NCI-H345 treated with DMSO at 0.1 percent for 48 hours (cell line): ENCODE measurements around the gene STEAP1B.
"Not testable (repeated sequence)": the region's sequence is repeated elsewhere in the genome, so short reads cannot be mapped to it uniquely, and the experiment has no call there.

Experiments
- DNase-seq: peaks from one replicate; lab custom pipeline; 2025; ENCODE audit not compliant: unreplicated experiment; lab: John Stamatoyannopoulos, UW

Gene STEAP1B

DNA sequence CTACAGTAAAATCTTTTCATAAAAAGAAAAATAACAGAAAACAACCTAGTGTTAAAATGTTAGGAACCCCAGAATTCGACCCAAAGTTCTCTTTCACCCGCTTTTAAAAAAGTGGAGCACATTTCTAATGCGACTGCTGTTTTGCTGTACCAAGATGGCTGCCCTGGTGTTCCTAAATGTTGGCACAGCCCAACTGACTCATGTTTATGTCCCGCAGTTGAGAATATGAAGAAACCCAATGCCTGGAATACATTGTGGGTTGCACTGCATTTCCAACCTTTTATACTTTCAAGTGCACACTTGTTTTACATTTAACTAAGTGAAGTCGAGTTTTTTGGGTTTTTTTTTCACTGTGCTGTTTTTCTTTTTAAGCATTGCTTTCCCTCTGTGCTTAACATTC lies 944 bp downstream of the STEAP1B start:
- no peak for DNase-seq

DNA sequence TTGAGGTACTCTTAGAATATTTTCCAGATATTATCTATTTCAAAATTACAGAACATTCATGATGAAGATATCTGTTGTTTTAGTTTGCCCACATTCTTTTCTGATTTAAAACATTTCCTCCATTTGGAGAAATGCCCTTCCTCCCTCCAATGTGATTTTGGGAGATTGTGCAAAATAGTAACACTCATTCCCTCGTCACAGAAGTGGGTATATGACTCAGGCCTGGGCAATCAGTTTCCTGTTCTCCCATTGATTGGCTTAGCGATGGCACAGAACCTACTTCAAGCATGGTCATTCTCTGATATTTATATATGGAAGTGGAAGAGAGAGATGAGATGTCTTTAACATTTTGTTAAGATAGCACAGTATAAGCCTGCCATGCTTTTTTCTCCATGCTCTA lies 3.1 kb downstream of the STEAP1B start:
- not testable (repeated sequence) for DNase-seq

DNA sequence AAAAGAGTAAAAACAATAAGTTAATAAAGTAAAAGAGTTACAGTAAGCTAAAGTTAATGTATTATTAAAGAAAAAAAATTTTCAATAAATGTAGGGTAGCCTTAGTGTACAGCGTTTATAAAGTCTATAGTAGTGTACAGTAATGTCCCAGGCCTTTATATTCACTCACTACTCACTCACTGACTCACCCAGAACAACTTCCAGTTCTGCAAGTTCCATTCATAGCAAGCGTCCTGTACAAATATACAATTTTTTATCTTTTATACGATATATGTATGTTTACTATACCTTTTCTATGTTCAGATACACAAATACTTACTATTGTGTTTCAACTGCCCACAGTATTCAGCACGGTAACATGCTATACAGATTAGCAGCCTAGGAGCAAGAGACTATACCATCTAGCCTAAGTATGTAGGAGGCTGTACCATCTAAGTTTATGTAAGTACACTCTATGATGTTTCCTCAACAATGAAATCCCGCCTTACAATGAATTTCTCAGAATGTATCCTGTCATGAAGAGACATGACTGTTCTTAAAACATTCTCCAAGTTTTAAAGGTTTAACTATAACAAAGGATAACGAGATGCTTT lies 3.6 kb downstream of the STEAP1B start:
- DNase-seq, result not testable (repeated sequence)

DNA sequence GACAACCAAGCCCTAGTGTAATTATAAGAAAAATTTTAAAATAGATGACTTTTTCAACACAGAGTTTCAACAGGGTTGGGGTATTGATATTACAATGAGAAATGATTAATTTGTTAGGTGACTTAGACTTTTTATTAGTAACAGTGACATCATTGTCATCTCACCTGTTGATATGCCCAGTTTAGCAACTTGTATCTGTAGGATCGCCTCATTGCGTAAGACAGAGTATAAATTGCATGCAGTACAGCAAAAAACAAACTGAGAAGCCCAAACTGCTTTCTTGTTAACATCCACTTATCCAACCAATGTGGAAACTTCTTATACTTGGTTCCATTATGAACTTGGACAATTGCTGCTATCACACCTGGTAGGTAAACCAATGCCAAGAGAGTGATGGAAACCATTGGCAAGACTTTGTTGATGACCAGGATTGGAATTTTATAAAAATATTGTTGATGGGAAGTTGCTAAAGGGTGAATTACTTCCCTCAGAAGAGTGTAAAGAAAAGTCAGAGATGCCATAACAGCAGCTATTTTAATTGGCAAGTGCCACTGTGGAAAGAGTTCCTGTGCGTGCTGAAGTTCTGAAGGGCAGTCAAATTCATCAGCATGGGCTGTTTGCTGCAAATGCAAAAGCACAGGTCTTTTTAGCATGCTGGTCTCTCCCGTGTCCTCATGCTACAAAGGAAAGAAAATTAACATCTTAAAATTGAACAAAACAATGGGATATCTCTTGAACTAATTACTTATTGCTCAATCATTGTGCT lies 6.6 kb downstream of the STEAP1B start:
- DNase-seq, result not testable (repeated sequence)

DNA sequence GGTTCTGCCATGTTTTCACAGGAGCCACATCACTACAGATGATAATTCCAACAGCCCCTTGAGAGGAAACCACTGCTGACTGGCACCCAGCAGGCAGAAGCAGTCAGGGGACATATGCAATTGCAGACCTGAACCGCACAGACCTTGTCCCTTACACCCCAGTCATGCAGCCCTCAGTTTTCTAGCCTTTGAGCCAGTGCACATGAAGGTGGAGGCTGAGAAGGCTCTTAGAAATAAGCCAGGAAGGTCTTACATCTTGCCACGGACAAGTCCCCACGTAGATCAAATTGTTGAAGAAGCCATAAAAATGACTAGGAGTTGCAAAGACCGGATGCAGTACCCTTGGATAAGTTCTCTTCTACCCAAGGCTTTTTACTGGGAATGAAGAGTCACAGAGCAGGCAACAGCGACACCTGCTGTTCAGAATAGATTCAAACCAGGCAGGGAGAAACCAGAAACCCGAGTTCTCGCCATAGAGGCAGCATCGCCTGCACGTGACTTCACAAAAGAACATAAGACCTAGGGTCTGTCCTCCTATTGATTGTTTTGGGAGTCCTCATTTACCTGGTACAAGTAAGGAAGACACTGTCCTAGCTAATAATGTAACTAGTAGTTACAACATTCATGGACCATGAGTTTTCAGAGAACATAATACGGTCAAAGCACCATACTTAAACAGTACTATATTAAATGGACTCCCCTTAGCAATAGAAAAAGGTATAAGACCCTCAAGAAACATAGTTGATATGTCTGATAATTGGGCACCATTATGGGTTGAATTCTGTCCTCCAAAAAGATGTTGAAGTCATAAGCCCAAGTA lies 11.1 kb downstream of the STEAP1B start:
- DNase-seq, result peak; percentile 82

DNA sequence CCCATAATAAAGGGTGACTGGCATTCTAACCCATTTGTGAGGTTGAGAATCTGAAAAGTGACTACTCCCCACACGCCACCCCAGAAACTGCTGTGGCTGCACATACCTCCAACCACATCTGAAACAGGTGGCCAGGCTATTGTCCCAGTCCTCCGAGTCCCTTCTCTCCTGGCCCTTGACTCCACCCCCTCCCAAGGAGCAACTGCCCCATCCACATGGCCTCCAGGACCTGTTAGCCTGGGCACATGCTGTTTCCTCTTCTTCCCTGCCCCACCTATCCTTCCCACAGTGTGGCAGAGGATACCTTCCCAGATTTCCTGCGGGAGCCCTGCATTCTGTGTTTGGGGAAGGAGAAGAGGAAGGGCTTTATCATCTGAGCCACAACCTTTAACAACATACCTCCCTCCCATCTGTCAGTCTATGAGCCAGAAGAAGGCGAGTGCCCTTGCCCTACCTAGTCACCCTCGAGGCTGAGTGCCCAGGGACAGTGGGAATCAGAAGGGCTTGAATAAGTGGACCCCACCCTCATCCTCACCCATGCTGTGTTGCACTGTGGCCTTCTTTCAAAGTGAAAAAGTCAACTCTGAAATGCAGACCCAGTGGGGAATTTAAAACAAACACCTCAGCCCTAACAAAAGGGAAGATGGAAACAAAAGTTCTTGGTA lies 11.9 kb downstream of the STEAP1B start:
- no peak for DNase-seq

DNA sequence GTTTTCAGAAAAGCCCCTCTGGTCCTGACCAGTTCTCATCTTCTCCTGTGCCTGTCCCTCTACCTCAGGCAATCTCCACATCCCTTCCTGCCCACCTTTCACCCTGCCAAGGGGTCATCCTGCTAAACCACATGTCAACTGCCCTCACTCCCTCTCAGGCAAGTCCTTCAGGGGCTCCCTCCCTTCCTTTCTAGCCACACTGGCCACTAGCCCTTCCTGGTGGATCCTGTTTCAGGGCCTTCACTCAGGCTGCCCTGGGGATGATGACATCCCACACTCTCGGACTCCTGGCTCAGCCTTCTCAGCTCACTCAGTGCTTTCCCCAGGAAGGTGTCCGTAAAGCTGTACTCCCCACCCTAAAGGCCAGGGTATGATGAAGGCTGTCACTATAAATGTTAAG lies 13.4 kb downstream of the STEAP1B start:
- DNase-seq, result no peak

DNA sequence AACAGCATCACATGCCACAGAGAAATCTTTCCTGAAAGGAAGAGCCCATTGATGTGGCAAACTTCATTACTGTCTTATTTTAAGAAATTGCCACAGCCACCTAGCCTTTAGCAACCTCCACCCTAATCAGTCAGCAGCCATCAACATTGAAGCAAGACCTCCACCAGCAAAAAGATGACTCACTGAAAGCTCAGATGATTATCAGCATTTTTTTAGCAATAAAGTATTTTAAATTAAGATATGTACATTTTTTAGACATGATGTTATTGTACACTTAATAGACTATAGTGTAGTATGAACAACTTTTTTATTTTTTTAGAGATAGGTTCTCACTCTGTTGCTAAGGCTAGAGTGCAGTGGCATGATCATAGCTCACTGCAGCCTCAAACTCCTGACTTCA lies 14.8 kb downstream of the STEAP1B start:
- no peak for DNase-seq

DNA sequence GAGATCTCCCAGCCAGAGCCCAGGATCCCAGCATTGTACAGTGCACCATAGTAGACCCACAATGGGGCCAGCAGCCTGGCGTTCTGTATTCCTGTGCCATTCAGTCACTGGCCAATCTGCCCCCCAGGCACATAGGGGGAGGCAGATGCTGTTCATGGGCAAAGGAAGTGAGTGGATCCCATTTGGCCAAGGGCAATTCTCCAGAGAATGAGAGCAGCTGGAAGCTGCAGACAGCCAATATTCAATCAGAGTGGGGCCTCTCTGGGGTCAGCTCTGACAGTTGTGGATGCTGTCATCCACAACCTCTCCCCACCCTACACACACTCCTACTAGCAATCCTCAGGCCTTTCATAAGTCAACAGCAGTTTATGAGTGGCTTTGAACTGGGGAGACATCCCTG lies 17.5 kb downstream of the STEAP1B start:
- DNase-seq, result no peak

DNA sequence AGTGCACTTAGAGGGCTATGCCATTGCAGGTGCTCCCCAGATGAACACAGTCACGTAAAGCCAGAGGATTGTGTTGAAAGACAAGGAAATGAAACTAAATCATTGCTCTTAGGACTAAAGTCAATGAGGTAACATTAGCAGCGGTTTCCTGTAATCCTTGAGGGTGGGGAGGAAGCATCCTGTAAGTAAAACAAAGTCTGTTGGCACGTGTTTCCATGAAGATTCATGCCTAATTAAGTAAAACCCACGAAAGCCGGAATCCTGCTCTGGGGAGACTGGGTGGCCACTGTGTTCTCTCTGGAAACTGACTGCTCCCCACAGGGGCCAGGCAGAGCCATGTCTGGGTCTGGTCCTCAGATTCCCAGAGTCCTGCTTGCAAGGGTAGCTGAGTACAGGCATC lies 18.3 kb downstream of the STEAP1B start:
- DNase-seq, result no peak

DNA sequence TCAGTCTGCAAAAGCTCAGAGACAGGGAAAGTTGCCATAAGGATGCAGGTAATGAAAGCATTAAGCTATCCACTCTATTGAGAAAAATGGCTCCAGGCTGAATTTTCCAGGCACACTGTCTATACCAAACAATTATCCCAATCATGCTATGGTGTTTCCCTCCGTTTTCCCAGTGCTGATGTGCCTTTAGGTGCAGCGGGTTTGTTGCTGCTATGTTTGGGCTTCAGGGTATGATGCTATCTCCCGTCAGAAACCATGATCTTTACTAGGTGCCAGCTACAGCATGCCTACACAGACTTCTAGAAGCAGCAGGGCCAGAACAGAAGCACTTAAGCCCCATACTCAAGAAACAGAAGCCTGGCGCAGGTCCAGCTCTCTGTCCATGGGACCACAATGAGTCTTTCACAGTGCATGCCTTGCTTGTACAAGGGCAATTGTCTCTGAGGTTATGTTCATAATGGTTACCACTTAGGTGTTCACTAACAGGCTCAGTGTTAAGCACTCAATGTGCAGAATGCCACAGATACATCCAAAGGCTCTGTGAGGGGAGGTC lies 19.4 kb downstream of the STEAP1B start:
- DNase-seq, result peak; percentile 43

DNA sequence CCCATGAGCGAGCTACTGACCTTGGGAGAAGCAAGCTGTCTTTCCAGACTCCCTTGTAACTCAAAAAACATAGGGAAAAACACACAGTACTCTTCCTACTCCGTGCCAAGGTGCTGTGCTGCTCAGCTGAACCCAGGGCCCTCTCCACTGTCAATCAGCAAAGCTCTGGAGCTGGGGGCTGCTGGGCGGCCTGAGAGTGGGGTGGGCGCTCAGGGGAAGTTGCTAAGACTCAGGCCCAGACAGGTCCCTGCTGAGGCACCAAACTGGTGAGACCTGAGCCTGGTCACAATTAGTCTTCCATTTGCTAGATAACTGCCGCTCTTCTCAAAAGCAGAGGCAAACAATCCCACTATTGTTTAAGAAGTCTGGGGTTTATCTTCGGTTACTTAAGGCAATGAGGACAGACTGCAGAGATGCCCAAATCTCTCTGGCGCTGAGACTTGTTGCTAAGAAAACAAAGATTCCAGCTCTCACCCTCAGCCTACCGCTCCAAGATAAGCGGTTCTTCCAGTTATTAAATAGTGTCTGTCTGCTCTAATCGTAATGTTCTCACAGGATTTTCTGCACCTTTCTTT lies 22.0 kb downstream of the STEAP1B start:
- no peak for DNase-seq

DNA sequence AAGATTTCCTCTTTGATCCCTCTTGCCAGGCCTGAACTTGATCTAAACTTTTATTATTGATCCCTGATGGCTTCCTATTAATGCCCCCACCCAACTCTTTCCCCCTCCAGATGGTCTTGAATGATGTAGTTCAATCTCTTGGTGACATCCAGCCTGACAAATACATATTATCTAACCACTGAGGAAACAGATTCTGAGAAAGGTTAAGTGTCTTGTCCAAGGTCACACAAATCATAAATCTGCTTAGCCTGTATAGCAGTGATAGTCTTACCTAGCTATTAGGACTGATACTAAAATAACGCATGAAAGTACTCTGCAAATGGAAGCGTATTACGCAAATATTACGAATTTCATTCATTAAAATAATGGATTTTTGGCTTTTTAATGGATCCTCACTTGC lies 22.7 kb downstream of the STEAP1B start:
- DNase-seq, result no peak

DNA sequence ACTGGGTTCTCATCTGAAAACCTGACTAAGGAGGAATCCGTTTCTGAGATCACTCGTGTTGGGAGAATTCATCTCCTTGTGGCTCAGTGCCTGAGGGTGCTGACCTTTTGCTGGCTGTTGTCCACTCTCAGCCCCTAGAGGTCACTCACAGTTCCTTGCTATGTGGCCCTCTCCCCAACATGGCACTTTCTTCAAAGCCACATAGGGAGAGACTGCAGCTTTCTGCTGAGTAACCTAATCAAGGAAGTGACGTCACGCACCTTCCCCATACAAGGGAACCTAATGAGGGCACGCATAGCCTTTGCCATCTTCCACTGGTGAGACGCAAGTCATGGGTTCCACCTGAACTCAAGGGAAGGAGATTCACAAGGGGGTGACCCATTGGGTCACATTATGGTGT lies 23.2 kb downstream of the STEAP1B start:
- DNase-seq, result no peak

DNA sequence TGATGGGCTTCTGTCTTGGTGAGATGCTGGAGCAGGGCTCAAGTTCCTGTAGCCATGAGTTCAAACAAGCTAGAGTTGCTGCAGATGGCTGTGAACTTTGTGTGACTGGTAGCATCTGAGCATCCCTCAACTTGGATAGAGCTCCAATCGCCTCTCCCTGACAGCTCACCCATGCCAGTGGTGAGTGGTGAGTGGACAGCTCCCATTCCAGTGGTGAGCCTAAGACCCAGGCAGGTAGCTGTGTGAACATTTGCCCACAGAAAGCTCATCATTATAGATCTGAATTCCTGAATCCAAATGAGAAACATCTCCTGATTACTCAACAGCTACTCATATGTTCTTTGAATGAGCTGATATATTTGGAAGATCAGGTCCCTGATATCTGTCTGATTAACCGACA lies 25.3 kb downstream of the STEAP1B start:
- DNase-seq, result no peak

DNA sequence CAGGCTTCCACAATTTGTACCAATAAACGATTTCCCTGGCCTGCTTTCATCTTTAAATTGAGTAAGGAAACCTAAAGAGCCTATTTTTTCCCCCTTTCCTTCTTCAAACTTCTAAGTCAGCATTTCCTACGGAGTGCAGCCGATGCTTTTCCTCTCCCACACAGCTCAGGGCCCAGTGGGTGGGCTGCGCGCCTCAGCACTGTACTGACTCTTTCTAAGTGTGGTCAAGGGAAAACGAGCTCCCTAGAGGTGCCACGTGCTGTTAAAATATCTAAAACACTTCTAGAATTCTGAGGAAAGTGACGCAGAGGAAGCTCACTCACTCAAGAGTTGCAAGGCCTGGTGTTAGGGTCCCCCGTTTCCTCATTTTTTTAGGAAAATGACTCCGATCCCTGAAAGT lies 29.0 kb downstream of the STEAP1B start:
- DNase-seq, result no peak

DNA sequence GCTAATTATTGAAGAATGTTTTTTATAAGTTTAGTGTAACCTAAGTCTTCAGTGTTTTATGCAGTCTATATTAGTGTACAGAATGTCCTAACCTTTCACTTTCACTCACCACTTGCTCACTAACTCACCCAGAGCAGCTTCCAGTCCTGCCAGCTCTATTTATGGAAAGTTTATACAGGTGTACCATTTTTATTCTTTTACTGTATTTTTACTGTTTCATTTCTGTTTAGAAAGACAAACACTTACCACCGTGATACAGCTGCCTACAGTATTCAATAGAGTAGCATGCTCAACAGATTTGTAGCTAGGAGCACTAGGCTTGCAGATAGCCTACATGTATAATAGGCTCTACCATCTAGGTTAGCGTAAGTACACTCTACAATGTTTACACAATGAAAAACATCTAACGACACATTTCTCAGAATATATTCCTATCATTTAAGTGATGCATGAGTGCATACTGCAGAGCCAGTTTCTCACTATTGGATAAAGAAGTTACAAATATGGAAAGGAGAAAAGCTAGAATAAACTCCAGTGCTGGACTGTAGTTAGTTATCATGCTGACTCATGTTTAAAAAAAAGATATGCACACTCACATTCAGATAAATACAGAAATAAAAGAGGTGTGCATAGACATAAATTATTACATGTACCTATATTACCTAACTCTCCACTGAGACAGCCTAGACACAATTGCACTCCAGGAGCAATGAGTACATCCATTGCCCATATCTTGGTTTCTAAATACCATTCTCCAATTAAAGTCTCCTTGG lies 30.4 kb downstream of the STEAP1B start:
- peak; percentile 86 for DNase-seq

DNA sequence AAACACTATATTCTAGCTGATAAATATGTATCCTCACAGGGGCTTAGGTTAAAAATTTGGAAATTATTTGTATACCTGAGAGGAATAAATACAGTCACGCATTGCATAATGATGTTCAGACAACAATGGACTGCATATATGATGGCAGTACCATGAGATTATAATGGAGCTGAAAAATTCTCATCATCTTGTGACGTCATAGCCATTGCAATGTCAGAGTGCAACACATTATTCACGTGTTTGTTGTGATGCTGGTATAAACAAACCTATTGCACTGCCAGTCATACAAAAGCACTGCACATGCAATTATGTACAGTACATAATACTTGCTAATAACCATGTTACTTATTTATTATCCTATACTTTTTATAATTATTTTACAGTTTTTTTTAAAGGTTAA lies 31.4 kb downstream of the STEAP1B start:
- no peak for DNase-seq

DNA sequence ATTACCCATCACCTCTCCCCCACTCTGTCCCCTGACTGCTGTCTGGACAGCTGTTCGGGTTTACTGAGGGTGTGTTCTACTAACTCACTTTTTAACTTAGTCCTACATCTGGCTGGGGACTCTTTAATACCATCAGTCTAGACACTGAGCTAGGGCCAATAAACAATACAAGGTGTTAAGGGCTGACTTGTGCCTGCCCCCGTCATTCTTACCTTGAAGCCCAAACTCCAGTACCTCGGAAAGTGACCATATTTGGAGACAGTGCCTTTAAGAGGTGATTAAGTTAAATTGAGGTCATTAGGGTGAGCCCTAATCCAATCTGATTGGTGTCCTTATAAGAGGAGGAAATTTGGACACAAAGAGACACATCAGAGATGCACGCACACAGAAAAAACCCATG lies 35.7 kb downstream of the STEAP1B start:
- DNase-seq, result no peak

DNA sequence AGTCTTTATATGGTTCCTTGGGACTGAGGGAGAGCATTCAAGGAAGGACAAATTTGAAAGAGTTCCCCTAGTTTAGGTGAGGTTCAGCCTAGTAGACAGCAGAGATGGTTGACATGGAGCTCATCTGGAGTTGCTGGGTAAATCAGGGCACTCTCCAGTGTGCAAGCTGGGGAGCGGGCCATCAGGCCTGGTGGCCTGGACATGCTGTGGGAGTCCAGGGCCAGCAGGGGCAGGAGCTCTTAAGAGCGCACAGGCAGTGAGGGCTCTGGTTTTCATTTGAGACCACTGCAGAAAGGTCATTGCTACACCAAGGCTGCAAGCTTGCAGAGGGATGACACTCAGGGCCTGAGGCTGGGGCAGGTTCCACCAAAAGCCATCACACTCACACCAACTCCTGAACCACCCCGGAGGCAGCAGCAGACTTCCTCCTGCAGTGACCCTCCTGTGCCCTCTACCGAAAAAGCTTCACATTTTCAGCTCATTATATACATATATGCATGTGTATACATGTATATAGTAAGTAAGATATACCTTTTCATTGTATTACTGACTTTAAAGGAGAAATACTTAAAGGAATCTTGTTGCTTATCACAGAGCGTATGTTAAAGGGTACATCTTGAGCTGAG lies 39.5 kb downstream of the STEAP1B start:
- DNase-seq, result no peak
